SK-N-SH (cell line): ENCODE results near the gene SNRK. TPM values are rescaled to one million over a fixed set of nuclear protein-coding genes. Genes with fewer than 3 reads are reported as not detected.

ENCODE experiments used
- CTCF ChIA-PET: fragments of 300-600, 350-600 bp; formaldehyde crosslinking; extraction: SDS; loops from one replicate; lab custom pipeline; 2021; lab: Yijun Ruan, JAX
- POLR2A ChIA-PET: fragments of 350-600 bp; sonication (Branson Sonifier 250); formaldehyde crosslinking; extraction: SDS; loops from one replicate; lab custom pipeline; 2020; ENCODE audit warnings: antibody characterized with exemption, inconsistent platforms; lab: Yijun Ruan, JAX
- DNase-seq: peaks from one replicate; pipeline ENCODE4 v3.0.0; 2012
- H2AFZ ChIP-seq: fragments of 200-600 bp; sonication (generic); 2 replicates; pipeline ENCODE4 v1.8.1; 2016; ENCODE audit warnings: antibody characterized with exemption, mild to moderate bottlenecking, low read depth
- H3F3A ChIP-seq: fragments of 200-600 bp; sonication (generic); replicated peaks from 2 replicates; pipeline ENCODE3; 2016; ENCODE audit warnings: antibody characterized with exemption, mild to moderate bottlenecking; ENCODE audit not compliant: insufficient read depth
- H3K27ac ChIP-seq, 2 experiments: fragments of 200-500 bp in 1 of 2; fragments of 200-600 bp in 1 of 2; sonication (Bioruptor generic) in 1 of 2; sonication (generic), shearing (Covaris generic) in 1 of 2; 2 replicates each; pipeline versions ENCODE4 v1.5.1 to v1.6.1; 2014 to 2016; ENCODE audit warnings: low read depth in 2 of 2, inconsistent platforms in 1 of 2, low read length in 1 of 2, mild to moderate bottlenecking in 1 of 2, mixed read lengths in 1 of 2
- H3K27me3 ChIP-seq: fragments of 200-600 bp; sonication (generic), shearing (Covaris generic); 2 replicates; pipeline ENCODE4 v1.6.1; 2016; ENCODE audit warnings: mixed run types; ENCODE audit not compliant: insufficient read depth
- H3K36me3 ChIP-seq, 2 experiments: fragments of 200-500 bp in 1 of 2; fragments of 200-600 bp in 1 of 2; sonication (Bioruptor generic) in 1 of 2; sonication (generic) in 1 of 2; replicated peaks in 1 of 2; 2 replicates each; pipeline versions ENCODE3 to v1.5.1; 2014 to 2016; ENCODE audit warnings: low read length in 1 of 2, mild to moderate bottlenecking in 1 of 2; ENCODE audit not compliant: insufficient read depth in 2 of 2, control insufficient read depth in 1 of 2
- H3K4me1 ChIP-seq, 2 experiments: fragments of 200-500 bp in 1 of 2; fragments of 200-600 bp in 1 of 2; sonication (Bioruptor generic) in 1 of 2; sonication (generic), shearing (Covaris generic) in 1 of 2; 2 replicates each; pipeline versions ENCODE4 v1.5.1 to v1.6.1; 2014 to 2016; ENCODE audit warnings: low read depth in 1 of 2, low read length in 1 of 2, mixed run types in 1 of 2; ENCODE audit not compliant: insufficient read depth in 2 of 2, control insufficient read depth in 1 of 2
- H3K4me2 ChIP-seq: fragments of 200-600 bp; sonication (generic), shearing (Covaris generic); 2 replicates; pipeline ENCODE4 v1.6.1; 2017; ENCODE audit warnings: mixed run types
- H3K4me3 ChIP-seq, 2 experiments: fragments of 200-500 bp in 1 of 2; fragments of 200-600 bp in 1 of 2; sonication (Bioruptor generic) in 1 of 2; sonication (generic), shearing (Covaris generic) in 1 of 2; 2 replicates each; pipeline versions ENCODE4 v1.5.1 to v1.8.1; 2014 to 2016; ENCODE audit warnings: low read depth in 2 of 2, inconsistent platforms in 1 of 2, low read length in 1 of 2, mild to moderate bottlenecking in 1 of 2, mixed read lengths in 1 of 2, moderate library complexity in 1 of 2
- H3K79me2 ChIP-seq: fragments of 200-600 bp; sonication (generic); 2 replicates; pipeline ENCODE4 v1.8.1; 2017; ENCODE audit warnings: mild to moderate bottlenecking; ENCODE audit not compliant: insufficient read depth
- H3K9ac ChIP-seq: fragments of 200-600 bp; sonication (generic); 2 replicates; pipeline ENCODE4 v1.6.1; 2017; ENCODE audit warnings: mixed run types
- H3K9me2 ChIP-seq: fragments of 200-600 bp; sonication (generic); 2 replicates; pipeline ENCODE4 v1.6.1; 2017; ENCODE audit warnings: mixed run types
- H3K9me3 ChIP-seq: fragments of 200-600 bp; sonication (generic); 2 replicates; pipeline ENCODE4 v1.6.1; 2017; ENCODE audit warnings: mixed run types, mild to moderate bottlenecking, moderate library complexity
- H4K20me1 ChIP-seq: fragments of 200-600 bp; sonication (generic); 2 replicates; pipeline ENCODE4 v1.6.1; 2017; ENCODE audit warnings: mild to moderate bottlenecking, mixed run types; ENCODE audit not compliant: insufficient read depth
- CHD2 ChIP-seq: fragments of 150-350 bp; IDR thresholded peaks from 2 replicates; pipeline ENCODE4 v1.6.1; 2018; ENCODE audit warnings: low read length; ENCODE audit not compliant: partially characterized antibody
- ELF1 ChIP-seq: IDR thresholded peaks from 2 replicates; pipeline ENCODE4 v1.4.0; 2012
- EZH2phosphoT487 ChIP-seq: fragments of 200-600 bp; sonication (generic); IDR thresholded peaks from 2 replicates; pipeline ENCODE4 v1.6.1; 2017; ENCODE audit warnings: low read depth, mixed run types, mild to moderate bottlenecking, antibody characterized with exemption, moderate library complexity, borderline replicate concordance
- FOSL2 ChIP-seq: IDR thresholded peaks from 2 replicates; pipeline ENCODE4 v1.4.0; 2012; ENCODE audit warnings: low read depth, mild to moderate bottlenecking, moderate library complexity, borderline replicate concordance
- FOXJ3 ChIP-seq: sonication (generic); formaldehyde crosslinking; IDR thresholded peaks from 2 replicates; pipeline ENCODE4 v1.5.1; 2020; ENCODE audit warnings: mild to moderate bottlenecking, missing genetic modification reagents
- FOXM1 ChIP-seq: IDR thresholded peaks from 2 replicates; pipeline ENCODE4 v1.4.0; 2012; ENCODE audit warnings: low read depth, mild to moderate bottlenecking
- GABPA ChIP-seq: IDR thresholded peaks from 2 replicates; pipeline ENCODE4 v1.4.0; 2012; ENCODE audit warnings: low read depth, mild to moderate bottlenecking
- GATA2 ChIP-seq: sonication (generic); formaldehyde crosslinking; IDR thresholded peaks from 2 replicates; pipeline ENCODE4 v1.5.0; 2020; ENCODE audit warnings: mild to moderate bottlenecking, missing genetic modification reagents
- MAX ChIP-seq: IDR thresholded peaks from 2 replicates; pipeline ENCODE4 v1.4.0; 2012; ENCODE audit warnings: low read depth
- MXI1 ChIP-seq: IDR thresholded peaks from 2 replicates; pipeline ENCODE4 v1.6.1; 2012; ENCODE audit warnings: mild to moderate bottlenecking, low read depth, low read length, improper control_type of control experiment
- NRF1 ChIP-seq: IDR thresholded peaks from 2 replicates; pipeline ENCODE4 v1.6.1; 2012; ENCODE audit warnings: low read depth, mild to moderate bottlenecking, low read length
- POLR2AphosphoS5 ChIP-seq: IDR thresholded peaks from 2 replicates; pipeline ENCODE4 v1.6.1; 2012; ENCODE audit warnings: low read depth, low read length
- RCOR1 ChIP-seq: fragments of 150-350 bp; IDR thresholded peaks from 2 replicates; pipeline ENCODE4 v1.6.1; 2017; ENCODE audit warnings: antibody characterized with exemption, low read length
- REST ChIP-seq: IDR thresholded peaks from 2 replicates; pipeline ENCODE4 v1.6.1; 2012; ENCODE audit warnings: mild to moderate bottlenecking, low read depth, low read length, moderate library complexity
- RXRA ChIP-seq: IDR thresholded peaks from 2 replicates; pipeline ENCODE4 v1.4.0; 2012; ENCODE audit warnings: low read depth, mild to moderate bottlenecking, borderline replicate concordance
- SMC3 ChIP-seq: IDR thresholded peaks from 2 replicates; pipeline ENCODE4 v1.6.1; 2012; ENCODE audit warnings: low read depth, low read length, improper control_type of control experiment
- TCF12 ChIP-seq: IDR thresholded peaks from 2 replicates; pipeline ENCODE4 v1.4.0; 2012
- TEAD4 ChIP-seq: IDR thresholded peaks from 2 replicates; pipeline ENCODE4 v1.4.0; 2012; ENCODE audit warnings: mild to moderate bottlenecking, borderline replicate concordance; ENCODE audit not compliant: insufficient read depth
- WGBS: methylation state at CpG from one replicate; pipeline ENCODE4 v1.1.6; 2017; ENCODE audit warnings: low lambda C conversion rate; 5-methylcytosine and 5-hydroxymethylcytosine counted together
- polyA plus RNA-seq, 3 experiments: library from polyadenylated mRNA; depleted of rRNA; stranded (reverse); fragments of >200 nt; gene quantifications; 2 replicates each; pipeline ENCODE4 v1.2.3, GENCODE V29; 2012
- TF ChIP-seq, protein P1 (sequence below): IDR thresholded peaks from 2 replicates; pipeline ENCODE4 v1.4.0; 2012; ENCODE audit warnings: low read depth, borderline replicate concordance
- TF ChIP-seq, protein P2 (sequence below): IDR thresholded peaks from 2 replicates; pipeline ENCODE4; 2012
- TF ChIP-seq, protein P3 (sequence below): IDR thresholded peaks from 2 replicates; pipeline ENCODE4 v1.4.0; 2012; ENCODE audit warnings: low read depth, borderline replicate concordance

The SNRK gene, protein sequence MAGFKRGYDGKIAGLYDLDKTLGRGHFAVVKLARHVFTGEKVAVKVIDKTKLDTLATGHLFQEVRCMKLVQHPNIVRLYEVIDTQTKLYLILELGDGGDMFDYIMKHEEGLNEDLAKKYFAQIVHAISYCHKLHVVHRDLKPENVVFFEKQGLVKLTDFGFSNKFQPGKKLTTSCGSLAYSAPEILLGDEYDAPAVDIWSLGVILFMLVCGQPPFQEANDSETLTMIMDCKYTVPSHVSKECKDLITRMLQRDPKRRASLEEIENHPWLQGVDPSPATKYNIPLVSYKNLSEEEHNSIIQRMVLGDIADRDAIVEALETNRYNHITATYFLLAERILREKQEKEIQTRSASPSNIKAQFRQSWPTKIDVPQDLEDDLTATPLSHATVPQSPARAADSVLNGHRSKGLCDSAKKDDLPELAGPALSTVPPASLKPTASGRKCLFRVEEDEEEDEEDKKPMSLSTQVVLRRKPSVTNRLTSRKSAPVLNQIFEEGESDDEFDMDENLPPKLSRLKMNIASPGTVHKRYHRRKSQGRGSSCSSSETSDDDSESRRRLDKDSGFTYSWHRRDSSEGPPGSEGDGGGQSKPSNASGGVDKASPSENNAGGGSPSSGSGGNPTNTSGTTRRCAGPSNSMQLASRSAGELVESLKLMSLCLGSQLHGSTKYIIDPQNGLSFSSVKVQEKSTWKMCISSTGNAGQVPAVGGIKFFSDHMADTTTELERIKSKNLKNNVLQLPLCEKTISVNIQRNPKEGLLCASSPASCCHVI
- 3.6 and 4.6 TPM in 2 replicates for polyA plus RNA-seq (2012; rRNA removed)
- 4.4 and 4.6 TPM in 2 replicates for polyA plus RNA-seq (2012; cell fraction: cytosol; rRNA removed)
- polyA plus RNA-seq (2012; cell fraction: nucleus; rRNA removed), result 4.8 and 8.1 TPM in 2 replicates

DNA sequence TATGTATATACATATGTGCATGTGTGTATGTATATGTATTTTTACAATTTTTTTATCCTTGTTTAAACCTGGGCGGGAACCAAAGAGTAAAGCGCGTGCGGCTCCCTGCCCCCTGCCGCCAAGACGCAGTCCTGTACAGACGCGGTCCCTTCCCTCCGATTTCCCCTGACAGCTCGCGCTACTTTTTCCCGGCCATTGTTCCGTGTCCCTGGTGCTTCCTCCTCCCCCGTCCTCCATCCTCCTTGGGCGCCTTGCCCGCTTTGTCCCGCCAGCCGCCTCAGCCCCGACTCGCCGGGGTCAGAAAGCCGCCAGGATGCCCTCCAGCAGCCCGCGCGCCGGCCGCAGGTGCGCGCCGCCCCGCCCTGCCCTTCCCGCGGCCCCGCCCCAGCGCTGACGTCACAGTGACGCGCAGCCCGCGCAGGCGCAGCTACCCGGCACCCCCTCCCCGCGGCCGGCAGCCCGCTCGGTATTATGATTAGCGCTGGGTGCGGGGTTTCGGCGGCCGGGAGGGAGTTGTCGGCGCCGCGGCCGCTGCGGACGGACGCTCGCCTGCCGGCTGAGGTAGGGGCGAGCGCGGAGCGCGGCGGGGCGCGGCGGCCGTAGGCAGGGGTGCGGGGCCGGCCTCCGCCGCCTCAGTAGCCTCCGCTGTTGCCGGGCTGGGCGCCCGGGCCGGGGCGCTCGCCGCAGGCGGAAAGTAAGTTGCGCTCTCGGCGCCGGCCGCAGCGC, at the start of gene SNRK:
Gene SNRK, plus strand, starts transcription at position 426 of the 726 bp plus-strand sequence. CDS start 16,664 bp downstream, outside the sequence.
- peak within 1 kb of the TSS; percentile 80 for H3K4me2 ChIP-seq
- H3F3A ChIP-seq, result no peaks in the 10 kb centered on the region
- peaks cover 13 to 15% of the 10 kb centered on the region in 2 experiments; a peak in 3 of 4 replicates for H3K4me1 ChIP-seq
- H3K27ac ChIP-seq, result peak within 1 kb of the TSS; percentile 42 to 80
- H3K9me2 ChIP-seq, result no peaks in the 10 kb centered on the region
- peak within 1 kb of the TSS; percentile 94 for H2AFZ ChIP-seq
- ChIA-PET CTCF (interaction anchor here (0.8 to 3.3 kb wide), 11 partner anchors 10 to 325 kb away, joined by 3 to 12 read pairs (median 3); no protein-coding TSS in a partner anchor), POLR2A (interaction anchor here (0.5 to 1.7 kb wide), 4 partner anchors 110 to 195 kb away, joined by 3 to 4 read pairs (median 3); partner anchors contain the start of gene POMGNT2)
- WGBS, result 1% methylated on average over 18 of the region's 91 CpGs
- peak within 1 kb of the TSS; percentile 76 to 78 for H3K4me3 ChIP-seq
- peaks cover 7% of the 10 kb centered on the region; the same call in 1 of the 2 replicates for H3K27me3 ChIP-seq
- peak within 1 kb of the TSS; percentile 72; the same call in 1 of the 2 replicates for H3K9ac ChIP-seq
- H3K9me3 ChIP-seq, result no peaks in the 10 kb centered on the region
- DNase-seq, result peak; percentile 99
- peaks cover 0 to 10% of the 10 kb centered on the region in 2 experiments for H3K36me3 ChIP-seq
- H4K20me1 ChIP-seq, result peaks cover 32% of the 10 kb centered on the region
- peaks cover 44% of the 10 kb centered on the region for H3K79me2 ChIP-seq
- TF ChIP-seq, protein P1, sequence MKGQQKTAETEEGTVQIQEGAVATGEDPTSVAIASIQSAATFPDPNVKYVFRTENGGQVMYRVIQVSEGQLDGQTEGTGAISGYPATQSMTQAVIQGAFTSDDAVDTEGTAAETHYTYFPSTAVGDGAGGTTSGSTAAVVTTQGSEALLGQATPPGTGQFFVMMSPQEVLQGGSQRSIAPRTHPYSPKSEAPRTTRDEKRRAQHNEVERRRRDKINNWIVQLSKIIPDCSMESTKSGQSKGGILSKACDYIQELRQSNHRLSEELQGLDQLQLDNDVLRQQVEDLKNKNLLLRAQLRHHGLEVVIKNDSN, result no peak
- TF ChIP-seq TCF12 (no peak), MAX (peak; percentile 51; the same call in 1 of the 2 replicates), CHD2 (no peak), TEAD4 (no peak), ELF1 (no peak), MXI1 (peak; percentile 81), FOXM1 (no peak), RCOR1 (no peak), RXRA (no peak), NRF1 (peak; percentile 93), GABPA (no peak), FOXJ3 (CRISPR knock-in tag) (no peak), FOSL2 (no peak), EZH2phosphoT487 (no peak), POLR2AphosphoS5 (peak; percentile 60; the same call in 1 of the 2 replicates), SMC3 (no peak), REST (no peak), GATA2 (CRISPR knock-in tag) (no peak)
- TF ChIP-seq, protein P2, sequence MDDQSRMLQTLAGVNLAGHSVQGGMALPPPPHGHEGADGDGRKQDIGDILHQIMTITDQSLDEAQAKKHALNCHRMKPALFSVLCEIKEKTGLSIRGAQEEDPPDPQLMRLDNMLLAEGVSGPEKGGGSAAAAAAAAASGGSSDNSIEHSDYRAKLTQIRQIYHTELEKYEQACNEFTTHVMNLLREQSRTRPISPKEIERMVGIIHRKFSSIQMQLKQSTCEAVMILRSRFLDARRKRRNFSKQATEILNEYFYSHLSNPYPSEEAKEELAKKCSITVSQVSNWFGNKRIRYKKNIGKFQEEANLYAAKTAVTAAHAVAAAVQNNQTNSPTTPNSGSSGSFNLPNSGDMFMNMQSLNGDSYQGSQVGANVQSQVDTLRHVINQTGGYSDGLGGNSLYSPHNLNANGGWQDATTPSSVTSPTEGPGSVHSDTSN, result no peak
- TF ChIP-seq, protein P3, sequence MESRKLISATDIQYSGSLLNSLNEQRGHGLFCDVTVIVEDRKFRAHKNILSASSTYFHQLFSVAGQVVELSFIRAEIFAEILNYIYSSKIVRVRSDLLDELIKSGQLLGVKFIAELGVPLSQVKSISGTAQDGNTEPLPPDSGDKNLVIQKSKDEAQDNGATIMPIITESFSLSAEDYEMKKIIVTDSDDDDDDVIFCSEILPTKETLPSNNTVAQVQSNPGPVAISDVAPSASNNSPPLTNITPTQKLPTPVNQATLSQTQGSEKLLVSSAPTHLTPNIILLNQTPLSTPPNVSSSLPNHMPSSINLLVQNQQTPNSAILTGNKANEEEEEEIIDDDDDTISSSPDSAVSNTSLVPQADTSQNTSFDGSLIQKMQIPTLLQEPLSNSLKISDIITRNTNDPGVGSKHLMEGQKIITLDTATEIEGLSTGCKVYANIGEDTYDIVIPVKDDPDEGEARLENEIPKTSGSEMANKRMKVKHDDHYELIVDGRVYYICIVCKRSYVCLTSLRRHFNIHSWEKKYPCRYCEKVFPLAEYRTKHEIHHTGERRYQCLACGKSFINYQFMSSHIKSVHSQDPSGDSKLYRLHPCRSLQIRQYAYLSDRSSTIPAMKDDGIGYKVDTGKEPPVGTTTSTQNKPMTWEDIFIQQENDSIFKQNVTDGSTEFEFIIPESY, result no peak
